GM18508 (cell line): Measurements from ENCODE around the gene CARM1.

ENCODE experiments used
- ATAC-seq: cut with Tn5 transposase; IDR thresholded peaks from one replicate; pipeline ENCODE4 v1.9.1; 2021; ENCODE audit warnings: moderate number of reproducible peaks; ENCODE audit not compliant: insufficient read depth, unreplicated experiment

Gene CARM1

DNA sequence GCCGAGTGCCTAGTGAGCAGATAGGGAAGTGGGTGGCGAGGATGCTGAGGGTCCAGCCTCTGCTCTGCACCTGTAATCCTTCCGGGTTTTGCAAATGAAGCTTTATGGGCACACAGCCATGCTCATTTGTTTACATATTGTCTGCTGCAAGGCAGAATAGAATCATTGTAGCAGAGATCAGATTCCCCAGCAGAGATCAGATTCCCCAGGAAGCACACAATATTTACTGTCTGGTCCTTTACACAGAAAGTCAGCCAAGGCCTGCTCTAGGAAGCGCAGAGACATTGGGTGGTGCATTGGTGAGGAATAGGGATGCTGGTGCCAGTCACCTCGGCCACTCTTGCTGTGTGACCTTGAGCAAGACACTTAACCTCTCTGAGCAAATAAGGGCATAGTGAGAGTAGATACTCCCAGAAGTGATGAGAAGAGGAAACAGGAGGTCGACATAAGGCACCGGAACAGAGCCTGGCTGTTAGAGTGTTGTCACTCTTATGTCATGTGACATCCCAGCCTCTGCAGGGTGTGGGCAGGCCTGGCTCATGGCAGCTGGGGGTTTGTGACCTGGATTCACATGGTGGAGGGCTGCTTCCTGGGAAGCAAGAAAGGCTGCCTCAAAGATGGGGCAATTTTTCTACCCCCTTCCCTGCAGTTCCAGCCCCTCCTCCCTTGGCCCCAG, 25.6 kb downstream of the CARM1 start:
- no peak for ATAC-seq

DNA sequence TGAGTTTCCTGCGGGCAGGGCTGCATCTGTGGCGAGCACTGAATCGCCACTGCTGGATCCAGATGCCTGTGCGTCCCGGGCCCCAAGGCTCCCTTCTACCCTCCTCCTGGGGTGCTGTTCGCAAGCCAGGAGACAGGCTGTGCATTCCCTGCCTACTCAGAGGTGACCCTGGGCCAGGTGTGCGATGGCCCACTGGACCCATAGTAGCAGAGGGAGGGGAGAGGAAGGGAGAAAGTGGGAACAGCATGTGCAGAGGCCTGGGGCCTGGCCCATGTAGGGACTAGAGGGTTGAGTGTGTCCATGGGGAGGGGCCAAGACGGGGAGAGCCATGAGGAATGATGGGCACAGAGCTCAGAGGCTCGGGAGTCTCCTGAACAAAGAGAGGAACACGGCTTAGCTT, 27.3 kb downstream of the CARM1 start:
- ATAC-seq: no peak

DNA sequence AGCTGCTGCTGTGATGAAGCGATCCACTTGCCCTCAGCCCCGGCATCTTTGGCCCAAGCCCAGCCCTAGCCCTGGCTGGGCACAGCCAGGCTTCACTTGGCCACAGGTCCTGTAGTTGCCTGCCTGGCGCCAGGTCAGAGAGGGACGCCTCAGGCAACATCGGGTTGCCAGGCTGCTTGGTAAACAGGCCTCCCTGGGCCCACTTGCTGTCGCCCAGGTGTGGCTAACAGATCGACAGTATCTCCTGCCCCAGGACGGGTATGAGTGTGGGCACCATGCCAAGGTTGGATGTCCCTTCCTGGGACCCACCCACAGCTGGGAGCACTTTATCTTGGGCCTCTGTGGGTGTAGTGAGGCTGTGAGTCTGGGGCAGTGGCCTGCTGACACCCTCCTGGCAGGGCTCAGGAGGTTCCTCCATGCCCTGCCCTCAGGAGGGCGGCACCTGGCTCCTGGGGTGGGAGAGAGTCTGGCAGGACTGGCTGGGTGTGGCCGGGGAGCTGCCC, 27.8 kb downstream of the CARM1 start:
- ATAC-seq: no peak

DNA sequence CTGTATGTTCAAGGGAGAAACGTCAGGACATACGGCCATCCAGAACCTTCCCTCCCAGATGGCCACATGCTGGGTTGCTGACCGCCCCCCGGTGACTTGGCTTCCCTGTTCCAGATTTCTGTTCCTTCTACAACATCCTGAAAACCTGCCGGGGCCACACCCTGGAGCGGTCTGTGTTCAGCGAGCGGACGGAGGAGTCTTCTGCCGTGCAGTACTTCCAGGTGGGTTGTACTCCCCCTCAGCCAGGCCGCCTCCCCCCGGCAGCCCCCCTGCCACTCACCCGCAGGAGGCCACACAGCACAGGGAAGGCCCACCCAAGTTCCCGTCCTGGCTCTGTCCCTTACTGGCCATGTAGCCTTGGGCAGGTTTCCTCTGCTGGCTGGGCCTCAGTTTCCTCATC, 36.6 kb downstream of the CARM1 start:
- ATAC-seq: no peak

DNA sequence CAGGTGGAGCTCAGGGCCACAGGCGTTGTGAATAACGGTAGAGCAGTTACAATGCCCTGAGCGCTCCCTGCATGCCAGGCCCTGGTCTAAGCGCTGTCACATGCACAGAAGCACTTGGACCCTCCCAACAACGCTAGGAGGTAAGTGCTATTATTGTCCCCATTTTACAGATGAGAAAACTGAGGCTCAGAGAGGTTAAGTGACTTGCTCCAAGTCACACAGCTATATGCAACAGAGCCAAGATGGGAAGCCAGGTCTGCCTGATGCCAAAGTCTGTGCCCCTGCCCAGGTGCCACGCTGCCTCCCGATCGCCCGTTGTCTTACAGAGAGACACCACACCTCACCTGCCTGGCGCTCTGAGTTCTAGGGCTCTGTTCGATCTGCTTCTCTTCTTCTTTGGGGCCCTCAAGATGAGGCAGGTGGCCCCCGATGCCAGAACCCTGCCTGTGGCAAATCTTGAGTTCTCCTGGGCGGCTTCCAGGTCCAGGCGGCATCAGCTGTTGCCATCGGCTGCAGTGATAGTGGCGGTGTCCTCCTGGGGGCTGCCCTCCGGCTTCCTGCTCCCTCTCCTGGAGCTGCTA, 37.1 kb downstream of the CARM1 start:
- ATAC-seq: no peak

DNA sequence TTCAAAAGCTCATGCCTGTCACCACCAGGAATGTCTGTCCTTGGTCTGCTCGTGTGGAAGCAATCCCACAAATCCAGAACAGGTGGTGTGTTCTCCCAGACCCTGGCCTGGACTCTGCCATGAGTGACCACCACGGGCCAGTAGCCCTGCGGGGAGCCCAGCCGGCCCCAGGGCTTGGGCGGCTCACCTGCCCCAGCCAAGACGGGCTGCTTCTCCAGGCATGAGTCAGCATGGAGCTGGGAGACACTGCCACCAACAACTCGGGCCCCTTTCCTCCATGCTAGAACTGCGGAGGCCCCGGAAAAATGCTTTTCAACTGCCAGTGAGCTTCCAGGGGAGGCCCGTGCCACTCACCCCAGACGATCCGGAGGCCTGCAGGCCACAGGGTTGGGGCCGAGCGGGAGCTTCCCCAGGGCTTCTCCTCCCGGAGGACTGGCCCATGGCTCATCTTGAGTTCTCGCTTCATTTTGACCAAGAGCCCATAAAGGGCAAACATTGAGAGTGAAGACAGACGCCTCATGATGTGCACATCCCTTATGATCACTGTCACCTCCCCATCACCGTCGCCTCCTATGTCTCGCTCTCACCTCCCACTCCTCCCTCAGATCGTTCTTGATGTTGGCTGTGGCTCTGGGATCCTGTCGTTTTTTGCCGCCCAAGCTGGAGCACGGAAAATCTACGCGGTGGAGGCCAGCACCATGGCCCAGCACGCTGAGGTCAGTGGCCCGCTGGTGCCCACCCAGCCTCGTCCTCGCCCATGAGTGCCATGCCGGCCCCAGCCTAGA, 40.4 kb downstream of the CARM1 start:
- no peak for ATAC-seq

DNA sequence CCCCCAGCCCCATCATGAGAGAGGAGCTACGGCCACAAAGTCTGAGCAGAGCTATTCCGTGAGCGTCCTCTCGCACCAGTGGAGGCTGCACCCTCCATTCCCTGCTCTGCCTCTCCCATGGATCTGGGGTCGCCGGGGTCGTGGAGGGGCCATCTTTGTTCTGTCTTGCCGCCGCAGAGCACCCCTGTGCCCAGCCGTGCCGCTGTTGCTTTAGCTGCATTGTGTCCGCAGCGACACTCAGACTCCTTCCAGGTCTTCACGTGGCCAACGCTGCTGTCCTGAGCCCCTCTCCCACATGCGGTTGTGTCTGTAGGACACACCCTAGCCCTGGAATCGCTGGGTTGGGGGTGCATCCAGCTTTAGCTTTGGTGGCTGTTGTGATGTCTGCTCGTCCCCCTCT, 41.3 kb downstream of the CARM1 start:
- no peak for ATAC-seq

DNA sequence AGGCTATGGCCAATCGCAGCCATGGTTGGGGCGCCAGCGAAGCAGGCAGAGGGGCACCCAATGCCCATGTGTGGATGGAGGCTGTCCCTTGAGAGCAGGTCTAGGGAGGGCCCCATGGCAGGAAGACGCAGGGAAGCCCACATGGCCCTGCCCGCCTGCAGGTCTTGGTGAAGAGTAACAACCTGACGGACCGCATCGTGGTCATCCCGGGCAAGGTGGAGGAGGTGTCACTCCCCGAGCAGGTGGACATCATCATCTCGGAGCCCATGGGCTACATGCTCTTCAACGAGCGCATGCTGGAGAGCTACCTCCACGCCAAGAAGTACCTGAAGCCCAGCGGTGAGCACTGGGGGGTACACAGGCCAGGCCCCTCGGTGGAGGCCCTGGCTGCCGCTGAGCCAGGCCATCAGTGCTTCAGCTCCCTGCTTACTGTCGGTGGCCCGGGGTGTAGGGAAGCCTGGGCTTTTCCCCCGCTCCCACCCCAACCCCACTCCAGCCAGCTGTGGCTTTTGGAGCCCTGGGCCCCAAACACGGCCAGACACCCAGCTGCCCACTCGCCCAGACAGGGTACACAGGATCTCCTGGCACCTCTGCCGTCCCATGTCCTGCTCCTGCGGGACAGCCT, 42.5 kb downstream of the CARM1 start:
- no peak for ATAC-seq

DNA sequence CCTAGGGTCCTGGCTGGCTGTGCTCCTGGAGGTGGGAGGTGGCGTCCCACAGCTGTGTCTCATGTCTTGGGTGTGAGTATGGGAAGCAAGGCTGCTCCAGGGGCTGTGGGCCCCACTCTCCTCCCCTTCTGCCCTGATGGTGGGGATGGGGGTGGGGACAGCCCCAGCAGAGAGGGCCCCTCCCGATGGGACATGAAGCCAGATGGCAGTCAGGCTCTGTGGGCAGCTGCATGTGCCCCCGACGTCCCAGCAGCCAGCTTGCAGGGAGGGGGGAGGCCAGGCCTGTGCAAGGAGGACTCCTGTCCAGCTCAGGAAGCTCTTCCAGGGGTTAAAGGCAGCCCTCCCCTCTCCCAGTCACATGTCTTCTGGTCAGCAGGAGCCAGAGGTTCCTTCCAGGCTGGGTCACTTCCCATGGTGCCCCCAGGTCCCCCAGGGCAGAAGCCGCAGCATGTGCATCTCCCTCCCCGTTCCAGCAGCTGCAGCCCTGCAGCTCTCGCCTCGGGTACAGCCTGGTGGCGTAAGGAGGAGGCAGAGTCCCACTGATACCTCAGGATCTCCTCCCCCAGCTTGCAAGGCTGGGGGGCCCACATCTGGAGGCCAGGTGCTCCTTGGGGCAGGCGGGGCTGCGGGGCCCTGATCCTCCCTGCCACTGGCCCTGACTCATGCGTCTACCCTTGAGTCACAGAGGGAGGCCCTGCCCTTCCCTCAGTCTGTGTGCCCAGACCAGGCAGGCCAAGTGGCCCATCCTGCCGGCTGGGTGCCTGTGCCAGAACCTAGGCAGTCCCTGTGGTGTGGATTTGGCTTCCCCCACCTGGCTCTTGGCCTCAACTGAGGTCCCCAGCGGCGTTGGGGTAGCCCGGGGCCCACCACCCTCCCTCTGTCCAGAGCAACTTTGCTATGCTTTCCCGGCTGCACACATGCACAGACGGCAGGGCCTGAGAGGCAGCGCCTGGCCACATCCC, 44.1 kb downstream of the CARM1 start:
- ATAC-seq: no peak

DNA sequence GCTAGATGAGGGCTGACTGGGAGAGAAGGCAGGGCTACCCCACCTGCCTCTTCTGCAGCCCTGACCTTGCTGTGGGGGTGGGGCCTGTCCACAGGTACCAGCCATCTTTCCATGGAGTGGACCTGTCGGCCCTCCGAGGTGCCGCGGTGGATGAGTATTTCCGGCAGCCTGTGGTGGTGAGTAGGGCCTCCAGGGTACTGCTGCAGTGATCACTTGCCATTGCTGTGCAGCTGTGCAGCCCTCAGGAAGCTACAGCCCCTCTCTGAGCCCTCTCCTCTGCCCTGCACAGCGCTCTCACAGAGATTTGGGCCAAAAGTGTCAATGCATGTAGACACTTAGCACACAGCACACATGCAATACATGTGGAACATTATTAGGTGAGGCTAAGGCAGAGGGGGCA, 45.2 kb downstream of the CARM1 start:
- no peak for ATAC-seq

DNA sequence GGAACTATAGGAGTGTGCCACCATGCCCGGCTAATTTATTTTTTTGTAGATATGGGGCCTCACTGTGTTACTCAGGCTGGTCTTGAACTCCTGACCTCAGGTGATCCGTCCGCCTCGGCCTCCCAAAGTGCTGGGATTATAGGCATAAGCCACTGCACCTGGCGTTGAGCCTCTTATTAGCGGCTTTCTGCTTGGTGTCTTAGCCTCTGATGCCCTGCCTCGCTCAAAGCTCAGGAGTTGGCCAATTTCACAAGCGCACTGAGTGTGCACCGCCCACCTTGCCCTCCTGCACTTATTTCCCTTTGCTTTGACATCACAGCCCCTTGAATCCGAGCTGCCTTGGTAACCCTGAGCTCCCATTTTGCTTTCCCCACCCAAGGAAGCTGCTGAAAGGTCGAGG, 47.0 kb downstream of the CARM1 start:
- ATAC-seq: no peak

DNA sequence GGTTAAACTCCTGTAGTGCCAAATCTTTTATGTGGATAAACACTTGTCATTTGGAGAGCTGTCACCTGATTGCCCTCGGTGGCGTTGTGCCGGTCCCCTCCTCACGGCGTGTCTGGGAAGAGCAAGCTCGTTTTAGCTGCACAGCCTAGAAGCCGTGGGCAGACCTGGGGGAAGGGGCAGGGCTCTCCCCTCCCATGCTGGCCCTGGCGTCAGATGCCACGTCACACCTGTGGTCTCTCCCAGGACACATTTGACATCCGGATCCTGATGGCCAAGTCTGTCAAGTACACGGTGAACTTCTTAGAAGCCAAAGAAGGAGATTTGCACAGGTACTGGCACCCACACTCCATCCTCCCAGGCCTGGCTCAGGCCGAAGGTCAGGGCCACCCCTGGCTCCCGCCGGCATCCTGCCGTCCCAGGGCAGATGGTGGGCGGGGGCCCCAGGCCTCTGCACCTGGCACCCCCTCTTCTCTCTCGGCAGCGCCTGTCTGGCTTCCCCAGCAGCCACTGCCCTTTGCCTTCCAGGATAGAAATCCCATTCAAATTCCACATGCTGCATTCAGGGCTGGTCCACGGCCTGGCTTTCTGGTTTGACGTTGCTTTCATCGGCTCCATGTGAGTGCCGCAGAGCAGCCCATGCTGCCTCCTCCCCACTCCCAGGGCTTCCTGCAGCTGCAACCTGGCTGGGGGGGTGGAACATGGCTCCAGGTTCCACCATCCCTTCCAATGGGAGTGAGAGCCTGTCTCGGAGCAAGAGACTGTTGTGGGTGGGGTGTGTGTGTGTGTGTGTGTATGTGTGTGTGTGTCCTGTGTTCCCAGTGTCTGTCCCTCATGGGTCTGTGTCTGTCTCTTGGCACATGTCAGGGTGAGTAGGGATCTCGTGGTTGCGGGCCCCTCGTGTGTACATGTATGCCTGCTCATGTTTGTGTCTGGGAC, 48.3 kb downstream of the CARM1 start:
- ATAC-seq: no peak

DNA sequence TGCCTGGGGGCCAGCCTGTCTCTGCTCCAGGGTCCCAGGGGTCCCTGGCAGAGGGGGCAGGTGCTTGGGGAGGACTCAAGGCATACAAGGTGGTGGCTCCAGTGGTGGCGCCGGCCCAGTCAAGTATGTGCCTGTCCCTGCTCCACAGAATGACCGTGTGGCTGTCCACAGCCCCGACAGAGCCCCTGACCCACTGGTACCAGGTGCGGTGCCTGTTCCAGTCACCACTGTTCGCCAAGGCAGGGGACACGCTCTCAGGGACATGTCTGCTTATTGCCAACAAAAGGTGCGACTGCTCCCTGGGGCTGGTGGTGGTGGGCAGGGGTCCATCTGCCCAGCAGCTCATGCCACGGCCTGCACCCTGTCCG, 48.9 kb downstream of the CARM1 start:
- ATAC-seq: no peak

DNA sequence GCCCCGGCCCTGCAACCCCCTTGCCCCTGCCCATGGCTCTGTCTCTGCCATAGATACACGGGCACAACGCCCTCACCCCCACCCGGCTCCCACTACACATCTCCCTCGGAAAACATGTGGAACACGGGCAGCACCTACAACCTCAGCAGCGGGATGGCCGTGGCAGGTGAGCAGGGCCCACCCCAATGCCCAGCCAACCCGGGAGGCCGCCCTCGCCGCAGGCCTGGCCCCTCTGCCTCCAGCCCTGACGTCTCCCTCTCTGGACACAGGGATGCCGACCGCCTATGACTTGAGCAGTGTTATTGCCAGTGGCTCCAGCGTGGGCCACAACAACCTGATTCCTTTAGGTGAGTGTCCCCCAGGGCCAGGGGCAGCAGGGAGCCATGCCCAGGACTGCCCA, 49.4 kb downstream of the CARM1 start:
- ATAC-seq: no peak

DNA sequence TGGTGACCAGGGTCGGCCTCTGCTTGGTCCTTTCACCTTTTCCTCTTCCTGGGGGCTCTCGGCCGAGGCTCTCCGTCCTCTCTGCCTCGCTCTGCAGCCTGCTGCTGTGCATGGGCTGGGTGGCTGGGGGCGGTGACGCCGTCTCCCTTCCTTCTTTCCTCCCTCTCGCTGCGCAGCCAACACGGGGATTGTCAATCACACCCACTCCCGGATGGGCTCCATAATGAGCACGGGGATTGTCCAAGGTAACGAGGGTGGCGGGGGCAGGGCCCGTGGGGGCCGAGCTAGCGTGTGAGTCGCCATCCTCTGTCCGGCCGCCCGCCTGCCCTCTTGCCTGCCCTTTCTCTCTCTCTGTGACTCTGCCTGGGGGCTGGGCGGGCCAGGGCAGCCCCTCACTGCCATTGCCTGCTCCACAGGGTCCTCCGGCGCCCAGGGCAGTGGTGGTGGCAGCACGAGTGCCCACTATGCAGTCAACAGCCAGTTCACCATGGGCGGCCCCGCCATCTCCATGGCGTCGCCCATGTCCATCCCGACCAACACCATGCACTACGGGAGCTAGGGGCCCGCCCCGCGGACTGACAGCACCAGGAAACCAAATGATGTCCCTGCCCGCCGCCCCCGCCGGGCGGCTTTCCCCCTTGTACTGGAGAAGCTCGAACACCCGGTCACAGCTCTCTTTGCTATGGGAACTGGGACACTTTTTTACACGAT, 50.0 kb downstream of the CARM1 start:
- no peak for ATAC-seq

DNA sequence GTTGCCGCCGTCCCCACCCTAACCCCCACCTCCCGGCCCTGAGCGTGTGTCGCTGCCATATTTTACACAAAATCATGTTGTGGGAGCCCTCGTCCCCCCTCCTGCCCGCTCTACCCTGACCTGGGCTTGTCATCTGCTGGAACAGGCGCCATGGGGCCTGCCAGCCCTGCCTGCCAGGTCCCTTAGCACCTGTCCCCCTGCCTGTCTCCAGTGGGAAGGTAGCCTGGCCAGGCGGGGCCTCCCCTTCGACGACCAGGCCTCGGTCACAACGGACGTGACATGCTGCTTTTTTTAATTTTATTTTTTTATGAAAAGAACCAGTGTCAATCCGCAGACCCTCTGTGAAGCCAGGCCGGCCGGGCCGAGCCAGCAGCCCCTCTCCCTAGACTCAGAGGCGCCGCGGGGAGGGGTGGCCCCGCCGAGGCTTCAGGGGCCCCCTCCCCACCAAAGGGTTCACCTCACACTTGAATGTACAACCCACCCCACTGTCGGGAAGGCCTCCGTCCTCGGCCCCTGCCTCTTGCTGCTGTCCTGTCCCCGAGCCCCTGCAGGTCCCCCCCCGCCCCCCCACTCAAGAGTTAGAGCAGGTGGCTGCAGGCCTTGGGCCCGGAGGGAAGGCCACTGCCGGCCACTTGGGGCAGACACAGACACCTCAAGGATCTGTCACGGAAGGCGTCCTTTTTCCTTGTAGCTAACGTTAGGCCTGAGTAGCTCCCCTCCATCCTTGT, 50.7 kb downstream of the CARM1 start:
- ATAC-seq: no peak

DNA sequence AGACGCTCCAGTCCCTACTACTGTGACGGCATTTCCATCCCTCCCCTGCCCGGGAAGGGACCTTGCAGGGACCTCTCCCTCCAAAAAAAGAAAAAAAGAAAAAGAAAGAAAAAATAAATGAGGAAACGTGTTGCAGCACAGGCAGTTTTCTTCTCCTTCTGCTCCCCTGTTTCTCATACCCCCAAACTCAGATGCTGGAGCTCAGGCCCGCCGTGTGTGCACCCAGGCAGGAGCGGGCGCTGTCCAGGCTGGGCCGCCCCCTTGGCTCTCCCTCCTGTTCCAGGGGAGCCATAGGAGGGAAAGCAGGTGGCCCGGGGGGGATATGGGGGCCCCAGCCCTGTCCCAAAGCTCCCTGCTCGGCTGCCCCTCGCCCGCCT, 51.3 kb downstream of the CARM1 start:
- ATAC-seq: no peak
